Mesenchymal stem cell (in vitro differentiated cells and primary cell): ENCODE results near the gene SUSD4.
A peak's percentile ranks its signal among the peaks of the same experiment; 100 is the strongest.

Experiments used
- DNase-seq: peaks from one replicate; pipeline ENCODE4 v3.0.0-alpha.2; 2013
- H2AFZ ChIP-seq: one replicate; pipeline ENCODE4 v1.6.1; 2013; ENCODE audit warnings: low read depth, mild to moderate bottlenecking, control low read depth, inconsistent platforms, low read length, moderate library complexity
- H2AK5ac ChIP-seq: 2 replicates; pipeline ENCODE4 v1.6.1; 2013; ENCODE audit warnings: low read length, moderate library complexity, mild to moderate bottlenecking, inconsistent platforms; ENCODE audit not compliant: severe bottlenecking
- H2BK120ac ChIP-seq: one replicate; pipeline ENCODE4 v1.6.1; 2013; ENCODE audit warnings: low read depth, mild to moderate bottlenecking, inconsistent platforms, low read length, moderate library complexity
- H2BK12ac ChIP-seq, 2 experiments: one replicate each; pipeline ENCODE4 v1.6.1; 2013; ENCODE audit warnings: inconsistent platforms in 2 of 2, low read length in 2 of 2, mild to moderate bottlenecking in 2 of 2, moderate library complexity in 2 of 2, control low read depth in 1 of 2
- H2BK15ac ChIP-seq: one replicate; pipeline ENCODE4 v1.6.1; 2013; ENCODE audit warnings: mild to moderate bottlenecking, low read depth, inconsistent platforms; ENCODE audit not compliant: poor library complexity, severe bottlenecking
- H2BK5ac ChIP-seq: 2 replicates; pipeline ENCODE4 v1.6.1; 2013; ENCODE audit warnings: low read depth, mild to moderate bottlenecking, low read length, control low read depth, inconsistent platforms; ENCODE audit not compliant: poor library complexity, severe bottlenecking
- H3K14ac ChIP-seq, 2 experiments: one replicate each; pipeline ENCODE4 v1.6.1; 2013; ENCODE audit warnings: inconsistent platforms in 2 of 2, low read length in 2 of 2, control low read depth in 1 of 2, mild to moderate bottlenecking in 1 of 2, moderate library complexity in 1 of 2
- H3K18ac ChIP-seq, 2 experiments: one replicate each; pipeline ENCODE4 v1.6.1; 2013; ENCODE audit warnings: inconsistent platforms in 2 of 2, low read length in 2 of 2, control low read depth in 1 of 2, low read depth in 1 of 2, mild to moderate bottlenecking in 1 of 2
- H3K23ac ChIP-seq, 2 experiments: one replicate each; pipeline ENCODE4 v1.6.1; 2013; ENCODE audit warnings: inconsistent platforms in 2 of 2, low read length in 2 of 2, mild to moderate bottlenecking in 2 of 2, moderate library complexity in 2 of 2, control low read depth in 1 of 2
- H3K27ac ChIP-seq: 2 replicates; pipeline ENCODE4 v1.5.1; 2013; ENCODE audit warnings: mild to moderate bottlenecking, moderate library complexity, low read length, control low read depth, inconsistent platforms; ENCODE audit not compliant: poor library complexity, severe bottlenecking
- H3K27me3 ChIP-seq, 2 experiments: 2 replicates each; pipeline versions ENCODE4 v1.6.1 to v1.7.0; 2013; ENCODE audit warnings: low read length in 2 of 2, mild to moderate bottlenecking in 2 of 2, moderate library complexity in 2 of 2, control low read depth in 1 of 2, inconsistent platforms in 1 of 2; ENCODE audit not compliant: control insufficient read depth in 1 of 2, insufficient read depth in 1 of 2
- H3K36me3 ChIP-seq, 2 experiments: 2 replicates each; pipeline versions ENCODE4 v1.6.1 to v1.7.0; 2013; ENCODE audit warnings: low read length in 2 of 2, control low read depth in 1 of 2, inconsistent platforms in 1 of 2, low read depth in 1 of 2, mild to moderate bottlenecking in 1 of 2; ENCODE audit not compliant: insufficient read depth in 2 of 2, control insufficient read depth in 1 of 2
- H3K4ac ChIP-seq, 2 experiments: one replicate each; pipeline ENCODE4 v1.6.1; 2013; ENCODE audit warnings: inconsistent platforms in 2 of 2, low read length in 2 of 2, mild to moderate bottlenecking in 2 of 2, moderate library complexity in 2 of 2, control low read depth in 1 of 2, low read depth in 1 of 2
- H3K4me1 ChIP-seq: 2 replicates; pipeline ENCODE4 v1.6.1; 2013; ENCODE audit warnings: low read depth, low read length, control low read depth; ENCODE audit not compliant: control insufficient read depth, insufficient read depth
- H3K4me2 ChIP-seq: 2 replicates; pipeline ENCODE4 v1.6.1; 2013; ENCODE audit warnings: low read length, mild to moderate bottlenecking, inconsistent platforms; ENCODE audit not compliant: poor library complexity, severe bottlenecking
- H3K4me3 ChIP-seq, 2 experiments: 2 replicates each; pipeline versions ENCODE4 v1.5.1 to v1.7.0; 2013; ENCODE audit warnings: low read length in 2 of 2, mild to moderate bottlenecking in 2 of 2, control low read depth in 1 of 2, low read depth in 1 of 2; ENCODE audit not compliant: insufficient read depth in 1 of 2
- H3K79me1 ChIP-seq: replicated peaks from 2 replicates; pipeline ENCODE4 v1.6.1; 2013; ENCODE audit warnings: mild to moderate bottlenecking, control low read depth, low read length, inconsistent platforms; ENCODE audit not compliant: poor library complexity, severe bottlenecking
- H3K9ac ChIP-seq: 2 replicates; pipeline ENCODE4 v1.7.0; 2013; ENCODE audit warnings: mild to moderate bottlenecking, low read length, moderate library complexity
- H3K9me3 ChIP-seq: 2 replicates; pipeline ENCODE4 v1.7.0; 2013; ENCODE audit warnings: mild to moderate bottlenecking, low read length; ENCODE audit not compliant: control insufficient read depth
- H4K8ac ChIP-seq: one replicate; pipeline ENCODE4 v1.6.1; 2013; ENCODE audit warnings: inconsistent platforms, mild to moderate bottlenecking, low read length, moderate library complexity
- H4K91ac ChIP-seq: one replicate; pipeline ENCODE4 v1.6.1; 2013; ENCODE audit warnings: mild to moderate bottlenecking, low read length, inconsistent platforms
- WGBS: methylation state at CpG from one replicate; pipeline ENCODE4 v1.1.7; 2013; ENCODE audit warnings: mixed read lengths; 5-methylcytosine and 5-hydroxymethylcytosine counted together

SUSD4 gene

GRCh38 chr1:223198628-223198965 lies 165.4 kb downstream of the SUSD4 start:
- H2BK120ac ChIP-seq = no peak overlapping the region
- H2BK12ac ChIP-seq = no peak overlapping the region
- H3K14ac ChIP-seq = no peak overlapping the region
- H2AK5ac ChIP-seq = no peak overlapping the region
- no peak overlapping the region for H4K8ac ChIP-seq
- no peaks in the 10 kb centered on the region for H3K36me3 ChIP-seq
- no peak overlapping the region for H3K9ac ChIP-seq
- 74% methylated on average over 3 of the region's 3 CpGs for WGBS
- no peak for DNase-seq
- H3K79me1 ChIP-seq = no peaks in the 10 kb centered on the region
- peaks cover 6% of the 10 kb centered on the region for H3K9me3 ChIP-seq
- no peak overlapping the region for H3K4ac ChIP-seq
- no peak overlapping the region for H3K4me3 ChIP-seq
- H3K27ac ChIP-seq = no peak overlapping the region
- no peak overlapping the region for H3K23ac ChIP-seq
- H4K91ac ChIP-seq = no peak overlapping the region
- H2AFZ ChIP-seq = no peak overlapping the region
- H3K27me3 ChIP-seq = peaks cover 0 to 48% of the 10 kb centered on the region in 2 experiments
- H3K4me1 ChIP-seq = no peaks in the 10 kb centered on the region
- no peak overlapping the region for H2BK5ac ChIP-seq
- H3K4me2 ChIP-seq = no peak overlapping the region
- H2BK15ac ChIP-seq = no peak overlapping the region
- H3K18ac ChIP-seq = no peak overlapping the region

DNA sequence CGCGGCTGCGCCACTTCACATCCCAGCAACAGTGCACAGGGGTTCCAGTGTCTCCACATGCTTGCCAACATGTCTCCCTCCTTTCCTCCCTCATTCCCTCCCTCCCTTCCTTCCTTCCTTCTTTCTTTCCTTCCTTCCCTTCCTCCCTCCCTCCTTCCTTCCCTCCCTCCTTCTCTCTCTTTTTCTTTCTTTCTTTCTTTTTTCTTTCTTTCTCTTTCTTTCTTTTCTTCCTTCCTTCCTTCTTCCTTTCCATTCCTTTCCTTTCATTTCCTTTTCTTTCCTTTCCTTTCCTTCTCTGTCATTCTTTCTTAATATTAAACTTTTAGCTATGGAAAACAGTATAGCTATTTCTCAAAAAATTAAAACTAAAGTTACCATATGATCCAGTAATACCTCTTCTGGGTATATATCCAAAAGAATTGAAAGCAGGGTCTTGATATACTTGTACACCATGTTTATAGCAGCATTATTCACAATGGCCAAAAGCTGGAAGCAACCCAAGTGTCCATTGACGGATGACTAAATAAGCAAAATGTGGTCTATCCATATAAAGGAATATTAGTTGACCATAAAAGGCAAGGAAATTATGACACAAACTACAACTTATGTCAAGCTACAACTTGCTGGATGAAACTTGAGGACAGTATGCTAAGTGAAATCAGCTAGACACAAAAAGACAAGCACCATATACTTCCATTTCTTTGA lies 165.9 kb downstream of the SUSD4 start:
- Histone ChIP-seq H3K4me3 (no peak overlapping the region), H3K23ac (no peak overlapping the region), H4K91ac (no peak overlapping the region), H3K36me3 (no peaks in the 10 kb centered on the region), H3K18ac (no peak overlapping the region), H2BK15ac (no peak overlapping the region), H3K4me2 (no peak overlapping the region), H3K27ac (no peak overlapping the region), H2AFZ (no peak overlapping the region), H2BK5ac (no peak overlapping the region), H2BK120ac (no peak overlapping the region), H3K4me1 (no peaks in the 10 kb centered on the region), H3K9ac (no peak overlapping the region), H3K79me1 (no peaks in the 10 kb centered on the region), H2AK5ac (no peak overlapping the region), H3K27me3 (peaks cover 0 to 47% of the 10 kb centered on the region in 2 experiments), H4K8ac (no peak overlapping the region), H2BK12ac (no peak overlapping the region), H3K9me3 (peaks cover 6% of the 10 kb centered on the region), H3K4ac (no peak overlapping the region), H3K14ac (no peak overlapping the region)
- no peak for DNase-seq
- 56% methylated on average over 3 of the region's 4 CpGs for WGBS

- Histone ChIP-seq H3K23ac (peak overlapping the region in 1 of 2 experiments; percentile 24), H3K4me2 (no peak overlapping the region), H3K4me3 (no peak overlapping the region), H3K18ac (no peak overlapping the region), H2BK5ac (no peak overlapping the region), H2BK15ac (no peak overlapping the region), H3K27me3 (peaks cover 7 to 28% of the 10 kb centered on the region in 2 experiments), H3K14ac (no peak overlapping the region), H4K8ac (no peak overlapping the region), H4K91ac (no peak overlapping the region), H3K9me3 (peaks cover 6% of the 10 kb centered on the region), H2BK12ac (no peak overlapping the region), H2BK120ac (no peak overlapping the region), H3K36me3 (no peaks in the 10 kb centered on the region), H3K9ac (no peak overlapping the region), H3K4ac (no peak overlapping the region), H3K27ac (no peak overlapping the region), H3K79me1 (no peaks in the 10 kb centered on the region), H2AFZ (no peak overlapping the region), H3K4me1 (peaks cover 3% of the 10 kb centered on the region), H2AK5ac (no peak overlapping the region)
- DNase-seq = no peak
- WGBS = 73% methylated on average over 8 of the region's 10 CpGs
Observed at GRCh38 chr1:223189903-223190724, 173.9 kb downstream of the SUSD4 start.

GRCh38 chr1:223189525-223189902 lies 174.5 kb downstream of the SUSD4 start:
- H3K79me1 ChIP-seq = no peaks in the 10 kb centered on the region
- no peak overlapping the region for H4K8ac ChIP-seq
- 69% methylated on average over 4 of the region's 4 CpGs for WGBS
- no peak overlapping the region for H2BK12ac ChIP-seq
- no peak overlapping the region for H2BK120ac ChIP-seq
- no peak overlapping the region for H3K27ac ChIP-seq
- no peak overlapping the region for H2BK5ac ChIP-seq
- H3K23ac ChIP-seq = no peak overlapping the region
- H3K4me2 ChIP-seq = no peak overlapping the region
- peaks cover 7 to 28% of the 10 kb centered on the region in 2 experiments for H3K27me3 ChIP-seq
- no peak overlapping the region for H2AK5ac ChIP-seq
- peaks cover 6% of the 10 kb centered on the region for H3K9me3 ChIP-seq
- no peak overlapping the region for H4K91ac ChIP-seq
- no peaks in the 10 kb centered on the region for H3K36me3 ChIP-seq
- no peak overlapping the region for H2AFZ ChIP-seq
- no peak overlapping the region for H3K14ac ChIP-seq
- no peak for DNase-seq
- H3K4ac ChIP-seq = no peak overlapping the region
- no peak overlapping the region for H2BK15ac ChIP-seq
- no peak overlapping the region for H3K4me3 ChIP-seq
- peaks cover 3% of the 10 kb centered on the region for H3K4me1 ChIP-seq
- no peak overlapping the region for H3K18ac ChIP-seq
- no peak overlapping the region for H3K9ac ChIP-seq
